Ureter (tissue), 1 donor: Measurements from ENCODE around the gene EN1. TPM values are rescaled to one million over a fixed set of nuclear protein-coding genes. Genes with fewer than 3 reads are reported as not detected.

Source experiments
- DNase-seq: peaks from one replicate; pipeline ENCODE4 v3.0.0-alpha.2; 2020; ENCODE audit warnings: low spot score
- total RNA-seq: library from RNA; stranded (reverse); gene quantifications from one replicate; pipeline ENCODE4 v1.2.4, GENCODE V29; 2023
- donor health status: DM: yes; HTN: yes; CAD: no.

Gene EN1
- not detected for total RNA-seq

DNA sequence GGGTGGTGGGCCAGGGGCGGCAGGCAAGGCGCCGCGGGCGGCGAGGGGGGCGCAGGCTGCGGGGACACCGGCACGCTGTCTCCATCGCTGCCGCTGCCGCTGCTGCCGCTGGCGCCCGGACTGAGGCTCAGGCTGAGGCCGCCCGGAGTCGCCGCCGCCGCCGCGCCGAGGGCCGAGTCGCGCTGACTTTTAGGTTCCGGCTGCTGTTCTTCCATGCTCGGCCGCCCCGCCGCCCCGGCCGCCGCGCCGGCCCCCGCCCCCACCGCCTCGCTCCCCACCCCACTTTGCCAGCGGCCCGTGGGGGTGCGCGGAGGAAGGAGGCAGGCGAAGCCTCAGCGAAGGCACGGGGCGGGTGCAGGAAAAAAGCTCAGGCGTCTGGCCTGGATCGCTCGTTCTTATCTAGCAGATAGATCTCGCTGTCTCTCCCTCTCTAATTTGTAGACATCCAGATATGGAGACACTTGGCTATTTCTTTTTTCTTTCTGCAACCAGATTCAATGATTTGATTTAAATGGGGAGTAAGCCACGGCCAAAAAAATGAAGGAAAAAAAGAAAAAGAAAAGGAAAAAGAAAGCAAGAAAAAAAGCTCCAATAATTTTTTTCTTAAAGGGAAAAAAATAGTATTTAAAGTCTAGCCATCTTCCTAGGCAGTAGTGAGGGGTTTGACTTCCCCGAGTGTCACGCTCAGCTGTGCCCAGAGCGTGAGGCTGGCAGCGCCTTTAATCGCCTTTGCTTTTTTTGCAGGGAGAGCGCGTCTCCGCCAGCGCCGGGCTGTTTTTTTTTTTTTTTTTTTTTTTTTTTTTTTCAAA lies at the start of gene EN1:
EN1 (minus strand) TSS at position 696 of the 809 bp plus-strand sequence; CDS start at position 215, 481 bp downstream.
- DNase-seq: peak; percentile 14

DNA sequence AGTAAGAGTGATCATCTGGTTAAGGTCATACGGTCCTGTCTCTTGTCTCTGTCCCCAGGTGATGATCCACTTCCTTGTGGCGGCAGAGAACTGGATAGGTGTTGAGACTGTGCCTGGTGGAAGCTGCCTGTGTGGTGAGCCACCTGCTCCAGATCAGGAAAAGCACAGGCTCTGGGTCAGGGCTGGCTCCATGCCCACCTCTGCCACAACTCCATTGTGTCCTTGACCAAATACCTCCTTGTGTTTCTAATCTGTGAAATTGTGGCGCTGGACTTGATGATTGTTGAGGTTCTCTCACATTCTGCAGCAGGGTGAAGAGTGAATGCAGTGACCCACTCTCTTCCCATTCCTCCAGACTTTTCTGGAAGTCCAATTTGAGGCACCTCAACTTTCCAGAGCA lies 45.7 kb upstream of the EN1 start:
- no peak for DNase-seq

GRCh38 chr2:118889995-118890394 lies 42.5 kb upstream of the EN1 start:
- DNase-seq: no peak

- no peak for DNase-seq
Observed at GRCh38 chr2:118883792-118884191, 36.3 kb upstream of the EN1 start.

DNA sequence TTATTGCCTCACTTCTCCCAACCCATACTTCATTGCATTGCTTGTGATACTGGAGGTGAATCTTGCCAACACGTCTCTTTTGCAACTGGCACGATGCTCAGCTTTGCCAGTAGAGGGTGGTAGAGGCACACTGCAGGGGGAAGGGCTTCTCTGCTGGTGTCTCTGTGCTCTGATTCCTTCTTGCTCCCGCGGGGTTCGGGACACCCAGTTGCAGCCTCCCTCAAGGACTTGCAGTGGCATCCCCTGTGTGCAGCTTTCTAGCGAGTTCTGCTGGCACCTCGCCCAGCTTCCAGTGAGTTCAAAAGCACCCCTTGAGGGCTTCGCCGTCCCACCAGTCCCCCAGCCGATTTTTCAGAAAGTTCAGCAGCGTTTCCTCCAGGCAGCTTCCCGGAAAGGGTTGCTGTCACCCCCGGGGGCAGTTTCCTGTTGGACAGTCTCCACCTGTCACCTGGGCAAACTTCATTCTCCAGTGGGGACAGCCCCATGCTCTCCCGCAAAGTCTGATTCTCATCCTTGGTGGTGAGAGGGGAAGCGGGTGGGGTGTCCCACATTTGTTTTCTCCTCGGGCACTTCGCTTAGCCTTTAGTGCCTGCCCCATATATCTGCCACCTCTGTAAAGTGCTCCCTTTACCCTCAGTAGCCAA lies 35.4 kb upstream of the EN1 start:
- peak; percentile 71 for DNase-seq

DNA sequence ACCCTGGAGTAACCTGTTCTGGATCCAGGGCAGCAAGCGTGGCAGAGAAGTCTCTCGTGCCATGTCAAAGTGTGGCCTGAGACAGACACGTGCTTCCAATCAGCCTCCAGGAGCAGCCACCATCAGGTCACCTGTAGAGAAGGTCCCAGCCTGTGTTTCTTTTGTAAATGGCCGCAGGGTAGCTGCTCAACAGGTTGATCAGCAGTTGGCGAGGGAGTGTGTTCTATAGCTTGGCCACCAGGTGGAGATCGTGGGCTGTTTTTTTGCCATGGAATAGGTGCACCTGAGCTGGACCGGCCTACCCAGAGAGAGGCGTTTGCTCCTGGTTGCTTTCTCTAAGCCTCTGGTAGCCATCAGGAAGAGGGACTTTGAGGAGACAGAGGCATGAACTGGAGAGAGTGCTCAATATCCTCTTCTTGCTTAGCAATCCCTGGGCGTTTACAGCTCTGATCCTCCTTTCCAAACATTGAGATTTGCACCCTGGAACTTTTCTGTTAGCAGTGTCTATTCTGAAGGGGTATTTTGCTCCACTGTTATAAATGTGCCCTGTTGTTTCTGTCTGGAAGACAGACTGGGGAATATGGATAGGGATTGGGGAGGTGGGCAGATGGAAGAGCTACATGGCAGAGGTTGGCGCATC lies 34.2 kb upstream of the EN1 start:
- peak; percentile 80 for DNase-seq

DNA sequence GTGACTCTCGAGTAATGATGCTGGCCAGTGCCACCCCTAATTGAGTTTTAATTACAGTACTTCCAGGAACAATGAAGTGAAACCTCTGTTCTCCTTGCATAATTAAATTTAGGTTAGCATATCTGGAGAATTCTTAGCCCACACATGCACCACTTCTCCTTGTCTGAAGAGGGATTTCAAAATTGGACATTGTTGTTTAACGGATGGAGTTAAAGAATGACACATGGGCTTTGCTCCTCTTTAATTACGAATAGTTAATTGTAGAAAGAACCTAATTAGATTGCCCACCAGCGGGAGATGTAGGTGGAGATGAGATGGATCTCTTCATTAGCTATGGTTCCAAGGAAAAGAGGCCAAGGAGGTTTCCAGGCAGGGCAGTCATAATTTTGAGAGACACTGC lies 33.1 kb upstream of the EN1 start:
- DNase-seq: no peak

GRCh38 chr2:118878531-118879149 lies 31.2 kb upstream of the EN1 start:
- DNase-seq: no peak

- DNase-seq: no peak
Observed at GRCh38 chr2:118875318-118875717, 27.9 kb upstream of the EN1 start.

DNA sequence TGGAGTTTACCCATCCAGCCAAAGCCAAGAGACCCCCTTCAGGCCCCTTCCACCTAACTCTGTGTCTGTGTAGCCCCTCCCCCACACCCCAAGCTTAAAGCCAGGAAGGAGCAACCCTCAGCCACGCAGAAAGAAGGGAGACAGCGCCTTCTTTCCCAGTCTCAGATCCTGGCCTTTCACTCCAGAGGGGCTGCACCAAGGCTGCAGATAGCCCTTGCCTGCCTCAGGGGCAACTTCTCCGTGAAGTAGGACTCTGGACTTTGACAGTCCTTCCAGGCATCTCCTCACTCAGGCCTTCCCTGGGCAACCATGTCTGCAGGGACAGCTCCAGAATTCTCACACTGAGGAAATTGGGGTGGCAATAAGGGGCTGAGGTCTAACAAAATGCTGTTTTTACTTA lies 26.9 kb upstream of the EN1 start:
- no peak for DNase-seq

- DNase-seq: no peak
Observed at GRCh38 chr2:118865106-118865505, 17.7 kb upstream of the EN1 start.

DNA sequence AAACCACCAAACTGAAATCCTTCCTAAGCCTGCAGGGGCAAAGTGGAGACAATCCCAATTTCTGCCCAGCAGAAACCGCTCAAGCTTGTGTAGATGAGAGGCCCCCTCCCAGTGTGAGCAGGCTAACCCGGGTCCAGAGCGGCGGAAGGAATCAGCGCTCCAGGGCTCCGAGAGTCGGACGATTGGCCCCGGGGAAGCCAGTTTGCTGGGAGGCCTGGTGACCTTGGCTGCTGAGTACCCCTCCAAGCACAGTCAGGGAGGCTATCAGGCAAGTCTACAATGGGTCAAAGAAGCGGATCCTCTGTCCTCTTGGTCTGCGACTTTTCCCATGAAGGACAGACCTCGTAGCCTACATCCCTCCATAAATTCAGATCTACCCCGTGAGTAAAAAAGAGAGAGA lies 16.8 kb upstream of the EN1 start:
- no peak for DNase-seq

DNA sequence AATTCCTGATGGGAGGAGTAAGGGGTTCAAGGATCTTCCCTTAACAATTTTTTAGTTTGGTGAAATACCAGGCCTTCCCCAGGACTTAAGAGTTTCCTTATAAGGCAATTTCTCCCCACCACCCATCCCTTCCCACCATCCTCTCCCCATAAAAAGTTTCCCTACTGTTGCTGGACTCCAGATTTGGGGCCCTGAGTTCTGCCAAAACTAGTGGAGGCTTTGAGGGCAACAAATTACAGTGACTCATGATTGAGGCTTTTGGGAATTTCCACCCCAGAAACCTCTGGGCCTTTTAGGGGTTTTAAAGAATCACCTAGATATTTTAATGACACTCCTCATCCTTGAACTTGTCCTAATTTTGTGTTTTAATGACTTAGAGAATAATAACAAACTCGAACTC lies 14.3 kb upstream of the EN1 start:
- DNase-seq: no peak

GRCh38 chr2:118861242-118861641 lies 13.8 kb upstream of the EN1 start:
- no peak for DNase-seq

DNA sequence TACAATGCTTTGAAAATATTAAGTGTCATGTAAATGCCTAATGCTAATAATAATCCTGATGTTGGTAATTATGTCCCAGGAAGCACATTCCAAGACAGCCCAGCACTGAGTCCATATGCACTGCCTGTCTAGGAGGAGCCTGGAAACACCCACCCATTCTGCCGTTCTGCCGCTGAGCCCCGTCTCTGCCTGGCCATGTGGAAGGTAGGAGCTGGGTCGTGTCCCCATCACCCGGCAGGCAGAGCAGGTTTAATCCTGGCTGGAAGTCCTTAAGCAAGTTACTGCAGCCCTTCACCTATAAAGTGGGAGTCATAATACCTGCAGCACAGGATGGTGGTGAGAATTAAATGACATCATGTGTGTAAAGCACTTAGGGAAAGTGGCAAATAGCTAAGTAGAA lies 13.1 kb upstream of the EN1 start:
- no peak for DNase-seq

GRCh38 chr2:118859157-118859770 lies 11.8 kb upstream of the EN1 start:
- DNase-seq: no peak

DNA sequence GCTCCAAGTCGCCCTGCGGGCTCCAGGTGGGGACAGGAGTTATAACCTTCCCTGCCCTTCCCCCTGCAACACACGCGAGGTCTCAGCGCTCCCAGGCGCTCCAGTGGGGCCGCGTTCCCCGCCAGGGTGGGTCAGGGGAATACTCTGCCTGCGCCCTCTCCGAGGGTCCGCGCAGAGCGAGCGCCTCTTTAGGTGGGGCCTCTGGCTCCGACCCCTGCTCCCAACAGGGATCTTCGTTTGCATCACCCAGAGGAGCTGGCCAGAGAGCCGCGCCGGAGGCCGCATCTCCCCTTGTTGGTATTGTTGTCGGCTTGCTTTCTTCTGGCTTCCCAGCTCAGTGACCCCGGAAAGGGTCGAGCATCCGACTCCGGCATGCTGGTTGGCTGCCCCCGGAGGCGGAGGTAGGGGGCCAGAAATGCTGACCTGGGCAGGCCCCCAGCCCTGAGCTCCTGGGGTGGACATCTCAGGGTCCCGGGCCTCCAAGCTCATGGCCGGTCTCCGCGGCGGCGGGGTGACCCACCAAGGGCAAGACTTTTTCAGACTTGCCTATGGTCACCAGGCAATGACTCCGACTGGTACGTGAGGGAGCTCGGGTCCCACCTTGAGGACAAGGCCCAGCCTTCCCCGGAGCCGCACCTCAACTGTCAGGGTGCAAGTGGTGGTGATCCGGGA lies 11.2 kb upstream of the EN1 start:
- no peak for DNase-seq

- no peak for DNase-seq
Observed at GRCh38 chr2:118857677-118858484, 10.4 kb upstream of the EN1 start.

GRCh38 chr2:118856978-118857676 lies 9.7 kb upstream of the EN1 start:
- DNase-seq: no peak
